VCaP (cell line): ENCODE data around the gene ITPR1.

Experiments
- H3K27ac ChIP-seq: fragments of 450-650 bp; 2 replicates; pipeline ENCODE4 v1.5.1; 2017
- TF ChIP-seq, protein P1 (sequence below): fragments of 450-650 bp; conservative IDR thresholded peaks from 2 replicates; pipeline ENCODE4 v1.5.1; 2017; ENCODE audit warnings: mild to moderate bottlenecking, moderate library complexity

The ITPR1 gene

DNA sequence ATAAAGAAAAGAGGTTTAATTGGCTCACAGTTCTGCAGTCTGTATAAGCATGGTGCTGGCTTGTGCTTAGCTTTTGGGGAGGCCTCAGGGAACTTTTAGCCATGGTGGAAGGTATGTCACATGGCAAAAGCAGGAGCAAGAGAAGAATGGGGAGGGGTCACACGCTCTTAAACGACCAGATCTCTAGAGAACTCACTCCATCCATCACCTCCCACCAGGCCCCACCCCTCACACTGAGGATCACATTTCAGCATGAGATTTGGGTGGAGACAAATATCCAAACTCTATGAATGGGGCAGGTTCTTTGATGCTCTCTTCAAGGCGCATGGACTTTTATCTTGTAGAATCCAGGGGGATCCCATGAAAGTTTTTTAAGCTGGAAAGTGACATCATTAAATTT lies 75.7 kb downstream of the ITPR1 start:
- no peak overlapping the region for H3K27ac ChIP-seq
- TF ChIP-seq, protein P1, sequence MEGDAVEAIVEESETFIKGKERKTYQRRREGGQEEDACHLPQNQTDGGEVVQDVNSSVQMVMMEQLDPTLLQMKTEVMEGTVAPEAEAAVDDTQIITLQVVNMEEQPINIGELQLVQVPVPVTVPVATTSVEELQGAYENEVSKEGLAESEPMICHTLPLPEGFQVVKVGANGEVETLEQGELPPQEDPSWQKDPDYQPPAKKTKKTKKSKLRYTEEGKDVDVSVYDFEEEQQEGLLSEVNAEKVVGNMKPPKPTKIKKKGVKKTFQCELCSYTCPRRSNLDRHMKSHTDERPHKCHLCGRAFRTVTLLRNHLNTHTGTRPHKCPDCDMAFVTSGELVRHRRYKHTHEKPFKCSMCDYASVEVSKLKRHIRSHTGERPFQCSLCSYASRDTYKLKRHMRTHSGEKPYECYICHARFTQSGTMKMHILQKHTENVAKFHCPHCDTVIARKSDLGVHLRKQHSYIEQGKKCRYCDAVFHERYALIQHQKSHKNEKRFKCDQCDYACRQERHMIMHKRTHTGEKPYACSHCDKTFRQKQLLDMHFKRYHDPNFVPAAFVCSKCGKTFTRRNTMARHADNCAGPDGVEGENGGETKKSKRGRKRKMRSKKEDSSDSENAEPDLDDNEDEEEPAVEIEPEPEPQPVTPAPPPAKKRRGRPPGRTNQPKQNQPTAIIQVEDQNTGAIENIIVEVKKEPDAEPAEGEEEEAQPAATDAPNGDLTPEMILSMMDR = no peak

DNA sequence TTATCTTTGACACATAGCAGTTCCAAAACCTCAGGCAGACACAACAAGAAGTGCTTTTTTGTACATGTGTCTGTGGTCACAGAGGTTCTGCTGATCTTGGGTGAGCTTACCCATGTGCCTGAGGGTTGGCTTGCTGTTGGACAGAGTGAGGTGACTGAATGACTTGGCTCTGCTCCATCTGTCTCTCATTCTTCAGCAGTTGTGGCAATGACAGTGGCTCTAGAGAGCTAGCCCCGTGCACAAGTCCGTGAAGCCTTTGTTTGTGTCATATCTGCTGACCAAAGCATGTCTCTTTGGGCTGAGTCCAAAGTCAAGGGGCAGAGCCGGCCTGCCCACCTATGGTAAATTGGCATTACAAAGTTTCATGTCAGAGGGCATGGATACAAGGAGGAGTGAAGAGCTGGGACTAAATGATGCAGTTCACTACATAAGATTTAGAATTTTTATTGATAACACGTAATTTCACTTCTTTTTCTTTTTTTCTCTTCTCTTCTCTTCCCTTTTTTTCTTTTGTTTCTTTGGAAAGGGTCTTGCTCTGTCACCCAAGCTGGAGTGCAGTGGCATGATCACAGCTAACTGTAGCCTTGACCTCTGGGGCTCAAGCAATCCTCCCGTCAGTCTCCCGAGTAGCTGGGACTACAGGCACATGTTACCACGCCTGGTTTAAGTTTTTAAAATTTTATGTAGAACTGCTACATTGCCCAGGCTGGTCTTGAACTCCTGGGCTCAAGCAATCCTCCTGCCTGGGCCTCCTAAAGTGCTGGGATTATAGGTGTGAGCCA lies 77.9 kb downstream of the ITPR1 start:
- TF ChIP-seq, protein P1 = no peak
- no peak overlapping the region for H3K27ac ChIP-seq

DNA sequence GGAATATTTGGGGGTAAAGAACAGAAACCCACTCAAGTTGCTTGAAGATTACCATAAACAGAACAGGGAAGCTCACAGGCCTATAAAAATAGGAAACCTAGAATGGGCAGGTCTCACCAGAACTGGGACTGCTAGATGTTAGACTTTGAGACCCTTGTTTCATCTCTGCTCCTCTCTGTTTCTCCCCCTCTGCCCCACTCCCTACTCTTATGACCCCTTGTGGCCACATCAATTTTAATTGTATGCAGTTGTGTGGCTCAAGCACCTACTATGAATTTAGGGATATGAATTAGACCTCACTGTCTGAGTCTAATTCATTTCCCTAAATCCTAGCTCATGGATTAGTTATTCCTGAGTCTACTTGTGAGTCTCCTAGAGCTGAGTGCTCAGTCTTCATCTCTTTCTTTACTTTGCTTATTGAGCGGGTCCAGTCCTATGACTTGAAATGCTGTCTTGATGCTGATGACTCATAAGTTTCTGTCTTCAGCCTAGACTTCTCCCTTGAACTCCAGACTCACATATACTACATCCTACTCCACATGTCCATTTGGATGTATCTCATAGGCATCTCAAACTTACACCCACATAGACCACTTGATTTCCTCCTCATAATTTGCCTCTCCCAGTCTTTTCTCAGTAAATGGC lies 78.7 kb downstream of the ITPR1 start:
- H3K27ac ChIP-seq = no peak overlapping the region
- TF ChIP-seq, protein P1 = no peak

DNA sequence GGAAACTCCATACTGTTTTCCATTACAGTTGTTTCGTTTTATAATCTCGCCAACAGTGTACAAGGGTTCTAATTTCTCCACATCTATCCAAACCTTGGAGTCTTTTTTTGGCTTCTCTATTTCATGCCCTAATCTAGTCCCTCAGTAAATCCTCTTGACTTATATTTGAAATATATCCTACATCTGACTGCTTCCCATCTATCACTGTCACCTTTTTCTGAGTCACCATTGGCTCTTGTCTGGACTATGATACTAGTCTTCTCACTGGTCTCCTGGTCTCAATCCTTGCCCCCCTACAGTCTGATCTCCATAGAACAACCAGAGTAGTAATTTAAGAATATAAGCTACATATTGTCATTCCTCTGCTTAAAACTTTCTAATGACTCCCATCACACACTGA lies 80.0 kb downstream of the ITPR1 start:
- TF ChIP-seq, protein P1 = no peak

DNA sequence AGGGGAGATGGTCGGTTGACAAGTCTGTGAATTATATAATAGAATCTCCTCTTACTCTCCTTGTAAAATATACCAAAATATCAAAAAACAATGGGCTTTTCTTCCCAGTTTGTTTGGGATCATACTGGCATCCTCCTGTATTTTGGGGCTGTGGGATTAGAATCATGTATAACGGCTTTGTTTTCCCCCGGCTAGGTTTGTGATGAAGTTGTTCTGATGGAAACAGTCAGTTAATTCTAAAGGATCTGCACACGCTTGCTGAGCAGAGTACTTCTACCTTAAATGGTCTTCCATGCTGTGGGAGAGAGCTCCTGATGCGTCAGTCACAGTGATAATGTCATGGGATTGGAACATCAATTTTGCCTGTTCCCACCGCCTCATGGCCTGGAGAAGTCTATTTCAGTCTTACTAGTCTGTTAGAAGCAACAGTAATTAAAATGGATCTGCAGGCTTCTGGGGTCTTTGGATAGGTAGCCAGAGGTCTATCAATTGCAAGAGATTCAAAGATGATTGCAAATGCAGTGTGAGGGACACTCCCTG lies 81.3 kb downstream of the ITPR1 start:
- TF ChIP-seq, protein P1 = no peak
- H3K27ac ChIP-seq = peak overlapping the region; percentile 39

More for the DNA sequence above, 80.0 kb downstream of the ITPR1 start:
- H3K27ac ChIP-seq = peak overlapping the region; percentile 39

DNA sequence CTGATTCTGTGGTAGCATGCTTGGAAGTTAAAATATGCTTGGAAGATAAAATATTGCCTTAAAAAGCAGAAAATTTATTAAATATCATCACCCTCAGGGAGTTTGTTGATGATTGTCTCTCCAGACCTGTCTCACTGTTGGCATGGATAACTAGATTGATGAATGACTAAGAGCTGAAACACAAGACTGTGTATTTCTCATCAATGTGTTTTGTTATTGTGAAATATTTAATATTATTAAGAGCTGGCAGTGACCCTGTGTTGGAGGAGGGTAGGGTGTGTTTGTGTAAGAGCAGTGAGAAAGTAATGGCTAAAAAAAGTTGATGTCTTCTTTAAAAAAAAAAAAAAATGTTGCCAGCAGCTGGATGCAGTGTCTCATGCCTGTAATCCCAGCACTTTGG lies 82.2 kb downstream of the ITPR1 start:
- no peak overlapping the region for H3K27ac ChIP-seq
- TF ChIP-seq, protein P1 = no peak

DNA sequence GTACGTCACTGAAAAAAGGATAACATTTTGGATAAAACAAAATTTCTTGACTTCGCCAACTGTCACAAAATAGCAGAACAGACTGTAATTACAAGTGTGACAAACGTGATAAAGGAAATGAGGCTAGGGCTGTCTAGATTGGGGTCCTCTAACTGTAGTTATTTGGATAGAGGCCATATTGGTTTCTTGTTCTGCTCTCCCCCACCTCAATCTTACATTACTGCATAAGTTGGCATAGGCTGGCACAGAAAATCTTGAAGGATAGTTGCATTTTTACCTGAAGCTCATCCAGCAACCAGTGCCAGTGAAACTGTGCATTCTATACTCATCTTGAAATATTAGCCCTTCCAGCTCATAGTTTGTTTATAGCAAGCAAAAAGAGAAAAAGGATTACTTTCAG lies 84.6 kb downstream of the ITPR1 start:
- TF ChIP-seq, protein P1 = no peak
- H3K27ac ChIP-seq = no peak overlapping the region
